HepG2 (cell line): ENCODE results near the gene MINDY1. TPM values are rescaled to one million over a fixed set of nuclear protein-coding genes. Genes with fewer than 3 reads are reported as not detected.

ENCODE experiments used
- DNMT1 ChIP-seq: sonication (generic); formaldehyde crosslinking; IDR thresholded peaks from 2 replicates; pipeline ENCODE4 v1.5.1; 2020; ENCODE audit warnings: mild to moderate bottlenecking, missing genetic modification reagents
- GABPA ChIP-seq, 2 experiments: IDR thresholded peaks; 2 replicates each; pipeline ENCODE4 v1.6.1; 2011 to 2016; ENCODE audit warnings: low read depth in 2 of 2, low read length in 1 of 2, missing biosample characterization in 1 of 2, missing genetic modification characterization in 1 of 2
- MAFK ChIP-seq, 2 experiments: IDR thresholded peaks in 1 of 2; conservative IDR thresholded peaks in 1 of 2; 2 replicates each; pipeline ENCODE4 v1.6.1; 2011; ENCODE audit warnings: improper control_type of control experiment in 2 of 2, low read length in 2 of 2
- NR2F1 ChIP-seq, 2 experiments: fragments of 450-650 bp in 1 of 2; formaldehyde crosslinking in 1 of 2; IDR thresholded peaks; 2 replicates each; pipeline versions ENCODE4 v1.5.0 to v1.6.1; 2016 to 2020; ENCODE audit warnings: mild to moderate bottlenecking in 1 of 2, missing compliant biosample characterization in 1 of 2, missing genetic modification reagents in 1 of 2, moderate library complexity in 1 of 2
- NR2F2 ChIP-seq: IDR thresholded peaks from 2 replicates; pipeline ENCODE4 v1.6.1; 2012; ENCODE audit warnings: low read depth, inconsistent platforms, borderline replicate concordance
- POLR2A ChIP-seq, 2 experiments: IDR thresholded peaks; 2 replicates each; pipeline ENCODE4 v1.6.1; 2011; ENCODE audit warnings: low read depth in 2 of 2, low read length in 2 of 2, mild to moderate bottlenecking in 1 of 2, moderate library complexity in 1 of 2; ENCODE audit not compliant: insufficient read depth in 1 of 2
- SALL1 ChIP-seq: sonication (generic); formaldehyde crosslinking; IDR thresholded peaks from 2 replicates; pipeline ENCODE4 v1.8.0; 2022; ENCODE audit warnings: mild to moderate bottlenecking, missing genetic modification reagents
- ZNF224 ChIP-seq: sonication (generic); formaldehyde crosslinking; IDR thresholded peaks from 2 replicates; pipeline ENCODE4 v1.5.0; 2020; ENCODE audit warnings: mild to moderate bottlenecking, missing genetic modification reagents
- ZNF30 ChIP-seq: sonication (generic); formaldehyde crosslinking; IDR thresholded peaks from 2 replicates; pipeline ENCODE4 v1.5.0; 2020; ENCODE audit warnings: mild to moderate bottlenecking, missing genetic modification reagents
- ZNF318 ChIP-seq: sonication (generic); formaldehyde crosslinking; IDR thresholded peaks from 2 replicates; pipeline ENCODE4 v1.4.0; 2020; ENCODE audit warnings: mild to moderate bottlenecking, missing genetic modification reagents
- ZNF430 ChIP-seq: sonication (generic); formaldehyde crosslinking; IDR thresholded peaks from 2 replicates; pipeline ENCODE4 v1.9.0; 2021; ENCODE audit warnings: mild to moderate bottlenecking, missing genetic modification reagents
- ZNF570 ChIP-seq: sonication (generic); formaldehyde crosslinking; IDR thresholded peaks from 2 replicates; pipeline ENCODE4 v1.4.0; 2020; ENCODE audit warnings: mild to moderate bottlenecking, missing genetic modification reagents, borderline replicate concordance
- ZNF652 ChIP-seq: IDR thresholded peaks from 2 replicates; pipeline ENCODE4 v1.6.1; 2016; ENCODE audit warnings: low read depth, borderline replicate concordance
- ZNF768 ChIP-seq: sonication (generic); formaldehyde crosslinking; IDR thresholded peaks from 2 replicates; pipeline ENCODE4 v1.4.0; 2020; ENCODE audit warnings: missing genetic modification reagents
- ZNF772 ChIP-seq: sonication (generic); formaldehyde crosslinking; IDR thresholded peaks from 2 replicates; pipeline ENCODE4 v1.5.0; 2020; ENCODE audit warnings: mild to moderate bottlenecking, missing genetic modification reagents
- ZSCAN29 ChIP-seq: sonication (generic); formaldehyde crosslinking; conservative IDR thresholded peaks from 2 replicates; pipeline ENCODE4 v1.4.0; 2020; ENCODE audit warnings: mild to moderate bottlenecking, missing genetic modification reagents
- polyA plus RNA-seq, 8 experiments: library from polyadenylated mRNA; depleted of rRNA in 3 of 8; stranded (reverse) in 7 of 8; unstranded in 1 of 8; fragments of >200 nt; fragmentation: Illumina TruSeq in 4 of 8; extraction: Trizol in 4 of 8; gene quantifications; 2 replicates each; pipeline versions ENCODE4 v1.2.1 to v1.2.3, GENCODE V29; 2011 to 2016; ENCODE audit warnings: low read depth in 4 of 8, missing spikeins in 1 of 8, mixed read lengths in 1 of 8; ENCODE audit not compliant: insufficient read depth in 1 of 8
- total RNA-seq, 5 experiments: library from RNA; depleted of rRNA; stranded (reverse); fragments of >200 nt; fragmentation: Illumina TruSeq; extraction: Trizol; gene quantifications; 2 replicates each; pipeline ENCODE4 v1.2.3, GENCODE V29; 2016; ENCODE audit warnings: low read depth in 1 of 5
- TF ChIP-seq, protein P1 (sequence below): IDR thresholded peaks from 2 replicates; pipeline ENCODE4 v1.6.1; 2016; ENCODE audit warnings: mild to moderate bottlenecking

Gene MINDY1
- total and polyA plus RNA-seq, 2 of the 13 experiments (the other 11 are each of a cell fraction or from before 2014, with no cell fraction given), result 11.1 to 15.0 TPM

- TF ChIP-seq MAFK (conservative IDR thresholded peaks at IDR 0.05 in 1 of 2, IDR thresholded peaks at IDR 0.05 in 1 of 2; ENCODE audit: low read length in 2 of 2), result no peak
- TF ChIP-seq ZNF318, result no peak
- no peak for TF ChIP-seq ZNF652
- peak; percentile 32; the same call in 1 of the 2 replicates for TF ChIP-seq SALL1 (CRISPR knock-in tag)
- no peak for TF ChIP-seq NR2F2
- peak; percentile 39; the same call in 1 of the 2 replicates for TF ChIP-seq DNMT1
- peak in 1 of 2 experiments; percentile 56; a peak in 2 of 4 replicates for TF ChIP-seq NR2F1 (CRISPR knock-in tag; IDR thresholded peaks at IDR 0.05)
- TF ChIP-seq ZNF224, result 0 out of 2 replicates have a peak, but pooled peaks have one; percentile 64
- no peak for TF ChIP-seq ZNF570 (CRISPR knock-in tag)
- TF ChIP-seq, protein P1, sequence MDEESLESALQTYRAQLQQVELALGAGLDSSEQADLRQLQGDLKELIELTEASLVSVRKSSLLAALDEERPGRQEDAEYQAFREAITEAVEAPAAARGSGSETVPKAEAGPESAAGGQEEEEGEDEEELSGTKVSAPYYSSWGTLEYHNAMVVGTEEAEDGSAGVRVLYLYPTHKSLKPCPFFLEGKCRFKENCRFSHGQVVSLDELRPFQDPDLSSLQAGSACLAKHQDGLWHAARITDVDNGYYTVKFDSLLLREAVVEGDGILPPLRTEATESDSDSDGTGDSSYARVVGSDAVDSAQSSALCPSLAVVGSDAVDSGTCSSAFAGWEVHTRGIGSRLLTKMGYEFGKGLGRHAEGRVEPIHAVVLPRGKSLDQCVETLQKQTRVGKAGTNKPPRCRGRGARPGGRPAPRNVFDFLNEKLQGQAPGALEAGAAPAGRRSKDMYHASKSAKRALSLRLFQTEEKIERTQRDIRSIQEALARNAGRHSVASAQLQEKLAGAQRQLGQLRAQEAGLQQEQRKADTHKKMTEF, result no peak
- peak; percentile 74 for TF ChIP-seq GABPA (IDR thresholded peaks at IDR 0.05; ENCODE audit: low read depth, low read length)
- TF ChIP-seq GABPA (CRISPR knock-in tag; IDR thresholded peaks at IDR 0.05; ENCODE audit: low read depth), result peak; percentile 87
- no peak for TF ChIP-seq ZNF30 (CRISPR knock-in tag)
- peak; percentile 56; the same call in 1 of the 2 replicates for TF ChIP-seq ZNF772
- peak; percentile 15; the same call in 1 of the 2 replicates for TF ChIP-seq ZNF768 (CRISPR knock-in tag)
- TF ChIP-seq POLR2A (IDR thresholded peaks at IDR 0.05; ENCODE audit: insufficient read depth in 1 of 2, low read depth in 2 of 2, low read length in 2 of 2), result peak; percentile 45 to 54
- 0 out of 2 replicates have a peak, but pooled peaks have one; percentile 58 for TF ChIP-seq ZSCAN29
- peak; percentile 42; the same call in 1 of the 2 replicates for TF ChIP-seq ZNF430 (CRISPR knock-in tag)
Observed at GRCh38 chr1:151008244-151009205, 1.8 kb upstream of the MINDY1 start, which contains the start of gene PRUNE1 (continued).
